Measurements from ENCODE around the gene BCAS3. TPM values are rescaled to one million over a fixed set of nuclear protein-coding genes. Genes with fewer than 3 reads are reported as not detected.

BCAS3 gene
- total RNA-seq, 1 experiment from 2014 or later: 26.3 TPM

DNA sequence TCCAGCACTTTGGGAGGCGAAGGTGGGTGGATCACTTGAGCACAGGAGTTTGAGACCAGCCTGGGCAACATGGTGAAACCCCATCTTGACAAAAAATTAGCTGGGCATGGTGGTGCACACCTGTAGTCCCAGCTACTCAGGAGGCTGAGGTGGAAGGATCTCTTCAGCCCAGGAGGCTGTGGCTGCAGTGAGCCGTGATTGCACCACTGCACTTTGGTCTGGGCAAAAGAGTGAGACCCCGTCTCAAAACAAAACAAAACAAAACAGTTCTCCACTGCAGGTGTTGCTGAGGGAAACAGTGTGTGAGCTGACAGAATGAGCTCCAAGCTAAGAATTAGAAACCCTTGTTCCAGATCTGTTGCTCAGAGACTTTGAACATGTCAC lies 686.8 kb downstream of the BCAS3 start:
- ChIA-PET POLR2A (no interaction called here), CTCF (no interaction called here), RAD21 (ENCODE audit: low non-redundant PET in 1 of 2, low total read pairs in 2 of 2, uncharacterized antibody in 2 of 2, unreplicated experiment in 2 of 2) (no interaction called here)
- no peak overlapping the region for H3K9ac ChIP-seq (ENCODE audit: low read length)
- H3K9me3 ChIP-seq (ENCODE audit: control insufficient read depth in 1 of 2, insufficient read depth in 1 of 2, low read depth in 1 of 2, low read length in 2 of 2): no peaks in the 10 kb centered on the region
- no peak overlapping the region for H3K4me2 ChIP-seq (ENCODE audit: low read length)
- no peak for DNase-seq (ENCODE audit: low read depth, low spot score)
- H3K79me2 ChIP-seq (ENCODE audit: insufficient read depth, low read length): no peaks in the 10 kb centered on the region
- H3K4me3 ChIP-seq (replicated peaks in 1 of 2; ENCODE audit: low read depth in 1 of 2, low read length in 2 of 2): no peak overlapping the region
- H3K9me2 ChIP-seq (ENCODE audit: insufficient read depth): no peaks in the 10 kb centered on the region
- TF ChIP-seq, protein P1, sequence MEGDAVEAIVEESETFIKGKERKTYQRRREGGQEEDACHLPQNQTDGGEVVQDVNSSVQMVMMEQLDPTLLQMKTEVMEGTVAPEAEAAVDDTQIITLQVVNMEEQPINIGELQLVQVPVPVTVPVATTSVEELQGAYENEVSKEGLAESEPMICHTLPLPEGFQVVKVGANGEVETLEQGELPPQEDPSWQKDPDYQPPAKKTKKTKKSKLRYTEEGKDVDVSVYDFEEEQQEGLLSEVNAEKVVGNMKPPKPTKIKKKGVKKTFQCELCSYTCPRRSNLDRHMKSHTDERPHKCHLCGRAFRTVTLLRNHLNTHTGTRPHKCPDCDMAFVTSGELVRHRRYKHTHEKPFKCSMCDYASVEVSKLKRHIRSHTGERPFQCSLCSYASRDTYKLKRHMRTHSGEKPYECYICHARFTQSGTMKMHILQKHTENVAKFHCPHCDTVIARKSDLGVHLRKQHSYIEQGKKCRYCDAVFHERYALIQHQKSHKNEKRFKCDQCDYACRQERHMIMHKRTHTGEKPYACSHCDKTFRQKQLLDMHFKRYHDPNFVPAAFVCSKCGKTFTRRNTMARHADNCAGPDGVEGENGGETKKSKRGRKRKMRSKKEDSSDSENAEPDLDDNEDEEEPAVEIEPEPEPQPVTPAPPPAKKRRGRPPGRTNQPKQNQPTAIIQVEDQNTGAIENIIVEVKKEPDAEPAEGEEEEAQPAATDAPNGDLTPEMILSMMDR (IDR thresholded peaks at IDR 0.05 in 2 of 3, conservative IDR thresholded peaks at IDR 0.05 in 1 of 3; ENCODE audit: borderline replicate concordance in 1 of 3, insufficient read depth in 1 of 3, low read depth in 2 of 3, low read length in 2 of 3): no peak
- TF ChIP-seq TCF7L2 (IDR thresholded peaks at IDR 0.05; ENCODE audit: borderline replicate concordance, extremely low read depth, insufficient read depth, insufficient read length) (no peak), JUND (IDR thresholded peaks at IDR 0.05) (no peak), EGR1 (IDR thresholded peaks at IDR 0.05; ENCODE audit: low read depth) (no peak), ZFX (IDR thresholded peaks at IDR 0.05) (no peak), CBX3 (IDR thresholded peaks at IDR 0.05; ENCODE audit: low read depth) (no peak), RAD21 (IDR thresholded peaks at IDR 0.05; ENCODE audit: low read depth) (no peak)
- TF ChIP-seq, protein P2, sequence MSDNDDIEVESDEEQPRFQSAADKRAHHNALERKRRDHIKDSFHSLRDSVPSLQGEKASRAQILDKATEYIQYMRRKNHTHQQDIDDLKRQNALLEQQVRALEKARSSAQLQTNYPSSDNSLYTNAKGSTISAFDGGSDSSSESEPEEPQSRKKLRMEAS (IDR thresholded peaks at IDR 0.05): no peak
- H3K36me3 ChIP-seq (ENCODE audit: control insufficient read depth in 1 of 2, insufficient read depth in 2 of 2, low read length in 2 of 2): no peaks in the 10 kb centered on the region
- intact Hi-C loops (cut with micrococcal nuclease): no loop called here
- BruUV-seq (replicated peaks): no TSS peak
- H3K4me1 ChIP-seq (ENCODE audit: control insufficient read depth in 1 of 2, insufficient read depth in 2 of 2, low read length in 2 of 2): no peaks in the 10 kb centered on the region
- ATAC-seq: no peak
- H2AFZ ChIP-seq (ENCODE audit: low read depth, low read length, poor library complexity, severe bottlenecking): no peak overlapping the region
- H3K27me3 ChIP-seq (ENCODE audit: insufficient read depth, low read length): peaks cover 15% of the 10 kb centered on the region; the same call in 1 of the 2 replicates
- H3K27ac ChIP-seq (ENCODE audit: low read depth, low read length): no peak overlapping the region
- no peaks in the 10 kb centered on the region for H4K20me1 ChIP-seq (ENCODE audit: insufficient read depth)

DNA sequence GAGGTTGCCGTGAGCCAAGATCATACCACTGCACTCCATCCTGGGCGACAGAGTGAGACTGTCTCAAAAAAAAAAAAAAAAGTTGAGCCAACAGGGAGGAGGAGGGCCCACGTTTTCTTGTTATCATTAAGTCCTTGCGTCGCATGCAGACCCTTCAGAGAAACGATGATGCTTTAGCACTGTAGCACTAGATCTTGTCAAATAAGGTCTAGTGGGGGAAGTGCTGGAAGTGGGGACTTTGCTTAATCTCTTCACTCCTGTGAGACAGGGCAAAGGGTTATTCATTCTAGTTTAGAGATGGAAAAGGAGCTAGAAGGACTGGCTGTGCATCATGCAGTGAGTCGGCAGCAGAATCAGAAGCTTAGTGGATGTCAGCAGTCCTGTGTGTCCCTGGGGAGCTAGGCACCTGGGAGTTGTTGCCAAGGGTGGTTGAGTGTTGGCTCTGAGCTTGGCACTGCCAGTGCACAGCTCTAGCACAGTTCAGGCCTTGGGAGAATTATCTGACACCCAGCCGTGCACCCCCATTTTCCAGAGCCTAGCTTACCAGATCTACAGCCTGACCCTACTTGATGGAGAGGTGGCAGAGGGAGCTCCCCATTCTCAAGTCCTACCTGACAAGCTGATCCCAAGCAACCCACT lies 688.5 kb downstream of the BCAS3 start:
- ATAC-seq: no peak
- H3K27ac ChIP-seq (ENCODE audit: low read depth, low read length): no peak overlapping the region
- H4K20me1 ChIP-seq (ENCODE audit: insufficient read depth): no peaks in the 10 kb centered on the region
- intact Hi-C loops (cut with micrococcal nuclease): no loop called here
- DNase-seq (ENCODE audit: low read depth, low spot score): no peak
- no peak for TF ChIP-seq ZBTB33 (IDR thresholded peaks at IDR 0.05; ENCODE audit: extremely low read depth, insufficient replicate concordance, low read length)
- TF ChIP-seq EGR1 (IDR thresholded peaks at IDR 0.05; ENCODE audit: low read depth): no peak
- H3K9me3 ChIP-seq (ENCODE audit: control insufficient read depth in 1 of 2, insufficient read depth in 1 of 2, low read depth in 1 of 2, low read length in 2 of 2): no peaks in the 10 kb centered on the region
- H2AFZ ChIP-seq (ENCODE audit: low read depth, low read length, poor library complexity, severe bottlenecking): no peak overlapping the region
- ChIA-PET POLR2A (no interaction called here), CTCF (no interaction called here), RAD21 (ENCODE audit: low non-redundant PET in 1 of 2, low total read pairs in 2 of 2, uncharacterized antibody in 2 of 2, unreplicated experiment in 2 of 2) (no interaction called here)
- H3K27me3 ChIP-seq (ENCODE audit: insufficient read depth, low read length): peaks cover 15% of the 10 kb centered on the region; the same call in 1 of the 2 replicates
- H3K4me3 ChIP-seq (replicated peaks in 1 of 2; ENCODE audit: low read depth in 1 of 2, low read length in 2 of 2): no peak overlapping the region
- no peaks in the 10 kb centered on the region for H3K36me3 ChIP-seq (ENCODE audit: control insufficient read depth in 1 of 2, insufficient read depth in 2 of 2, low read length in 2 of 2)
- no peaks in the 10 kb centered on the region for H3K79me2 ChIP-seq (ENCODE audit: insufficient read depth, low read length)
- H3K9me2 ChIP-seq (ENCODE audit: insufficient read depth): no peaks in the 10 kb centered on the region
- no peak overlapping the region for H3K9ac ChIP-seq (ENCODE audit: low read length)
- no peak overlapping the region for H3K4me2 ChIP-seq (ENCODE audit: low read length)
- H3K4me1 ChIP-seq (ENCODE audit: control insufficient read depth in 1 of 2, insufficient read depth in 2 of 2, low read length in 2 of 2): no peaks in the 10 kb centered on the region
- no TSS peak for BruUV-seq (replicated peaks)

Data from HCT116 (cell line).